Loucy (cell line): ENCODE measurements around the gene CIDEB.

Source experiments
- H2AFZ ChIP-seq: fragments of 200-600 bp; sonication (generic); 2 replicates; pipeline ENCODE4 v1.6.0; 2016; ENCODE audit warnings: antibody characterized with exemption, mild to moderate bottlenecking, low read length, moderate library complexity
- H3F3A ChIP-seq: fragments of 200-600 bp; 2 replicates; pipeline ENCODE4 v1.6.0; 2016; ENCODE audit warnings: antibody characterized with exemption, low read depth, mild to moderate bottlenecking
- H3K27me3 ChIP-seq: fragments of 200-600 bp; sonication (generic); 2 replicates; pipeline ENCODE4 v1.6.1; 2014; ENCODE audit warnings: low read length, mild to moderate bottlenecking; ENCODE audit not compliant: insufficient read depth, poor library complexity, severe bottlenecking
- H3K36me3 ChIP-seq: fragments of 200-600 bp; sonication (generic); 2 replicates; pipeline ENCODE4 v1.6.1; 2016; ENCODE audit warnings: low read length; ENCODE audit not compliant: insufficient read depth
- H3K4me1 ChIP-seq: fragments of 200-600 bp; sonication (generic); 2 replicates; pipeline ENCODE4 v1.5.1; 2014; ENCODE audit warnings: low read length, mild to moderate bottlenecking; ENCODE audit not compliant: insufficient read depth, poor library complexity, severe bottlenecking
- H3K4me2 ChIP-seq: fragments of 200-600 bp; sonication (generic); 2 replicates; pipeline ENCODE4 v1.6.0; 2014; ENCODE audit warnings: antibody characterized with exemption, low read length, low read depth, mild to moderate bottlenecking; ENCODE audit not compliant: poor library complexity, severe bottlenecking
- H3K4me3 ChIP-seq: fragments of 200-600 bp; sonication (generic); 2 replicates; pipeline ENCODE4 v1.5.1; 2014; ENCODE audit warnings: low read length, mild to moderate bottlenecking, mixed read lengths; ENCODE audit not compliant: poor library complexity, severe bottlenecking
- H3K79me2 ChIP-seq: fragments of 200-600 bp; sonication (generic); 2 replicates; pipeline ENCODE4 v1.6.1; 2014; ENCODE audit warnings: low read length; ENCODE audit not compliant: insufficient read depth
- H3K9ac ChIP-seq: fragments of 200-600 bp; sonication (generic); 2 replicates; pipeline ENCODE4 v1.6.0; 2014; ENCODE audit warnings: mild to moderate bottlenecking, low read depth, low read length, moderate library complexity; ENCODE audit not compliant: poor library complexity, severe bottlenecking
- H3K9me2 ChIP-seq: fragments of 200-600 bp; sonication (generic); replicated peaks from 2 replicates; pipeline ENCODE4 v1.6.1; 2016; ENCODE audit warnings: low read depth, low read length, mixed read lengths
- H3K9me3 ChIP-seq: fragments of 200-600 bp; sonication (generic); 2 replicates; pipeline ENCODE4 v1.6.1; 2014; ENCODE audit warnings: mild to moderate bottlenecking, antibody characterized with exemption, low read length, low read depth; ENCODE audit not compliant: insufficient read depth
- H4K20me1 ChIP-seq: fragments of 200-600 bp; sonication (generic); 2 replicates; pipeline ENCODE4 v1.6.0; 2014; ENCODE audit warnings: antibody characterized with exemption, low read length, mild to moderate bottlenecking; ENCODE audit not compliant: insufficient read depth, poor library complexity, severe bottlenecking
- CTCF ChIP-seq: fragments of 200-600 bp; sonication (generic); conservative IDR thresholded peaks from 2 replicates; pipeline ENCODE4 v1.5.1; 2014; ENCODE audit warnings: mild to moderate bottlenecking, antibody characterized with exemption, low read length
- EZH2phosphoT487 ChIP-seq: fragments of 200-600 bp; IDR thresholded peaks from 2 replicates; pipeline ENCODE4 v1.6.1; 2018; ENCODE audit warnings: antibody characterized with exemption, mild to moderate bottlenecking, moderate library complexity, borderline replicate concordance

CIDEB gene

GRCh38 chr14:24310265-24310645 lies 2.5 kb upstream of the CIDEB start:
- no peaks in the 10 kb centered on the region for H3F3A ChIP-seq
- no peak for TF ChIP-seq CTCF
- TF ChIP-seq EZH2phosphoT487, result no peak
- no peaks in the 10 kb centered on the region for H3K9me3 ChIP-seq
- no peak overlapping the region for H3K9ac ChIP-seq
- H3K27me3 ChIP-seq, result no peaks in the 10 kb centered on the region
- no peak overlapping the region for H3K4me3 ChIP-seq
- no peaks in the 10 kb centered on the region for H3K79me2 ChIP-seq
- H2AFZ ChIP-seq, result no peak overlapping the region
- no peaks in the 10 kb centered on the region for H4K20me1 ChIP-seq
- peaks cover 16% of the 10 kb centered on the region; the same call in 1 of the 2 replicates for H3K36me3 ChIP-seq
- no peak overlapping the region for H3K4me2 ChIP-seq
- H3K9me2 ChIP-seq, result no peaks in the 10 kb centered on the region
- H3K4me1 ChIP-seq, result peaks cover 24% of the 10 kb centered on the region

- H3K9me3 ChIP-seq, result no peaks in the 10 kb centered on the region
- no peaks in the 10 kb centered on the region for H3K27me3 ChIP-seq
- H3K4me2 ChIP-seq, result no peak within 1 kb of the TSS
- H4K20me1 ChIP-seq, result no peaks in the 10 kb centered on the region
- H2AFZ ChIP-seq, result no peak within 1 kb of the TSS
- no peaks in the 10 kb centered on the region for H3K79me2 ChIP-seq
- TF ChIP-seq EZH2phosphoT487 (no peak), CTCF (no peak)
- peaks cover 20% of the 10 kb centered on the region; the same call in 1 of the 2 replicates for H3K36me3 ChIP-seq
- no peak within 1 kb of the TSS for H3K4me3 ChIP-seq
- peaks cover 20% of the 10 kb centered on the region for H3K4me1 ChIP-seq
- no peaks in the 10 kb centered on the region for H3K9me2 ChIP-seq
- H3F3A ChIP-seq, result no peaks in the 10 kb centered on the region
- no peak within 1 kb of the TSS for H3K9ac ChIP-seq
Observed at GRCh38 chr14:24309538-24310264, 1.9 kb upstream of the CIDEB start, which contains the start of gene LTB4R2. Gene LTB4R2 (plus strand): TSS chr14:24310140. CDS start chr14:24310665, 525 bp downstream.

GRCh38 chr14:24308342-24309124 lies 756 bp upstream of the CIDEB start:
- peaks cover 8% of the 10 kb centered on the region for H3K4me1 ChIP-seq
- no peak; the same call in 1 of the 2 replicates for TF ChIP-seq CTCF
- TF ChIP-seq EZH2phosphoT487, result no peak
- no peak overlapping the region for H3K4me2 ChIP-seq
- no peaks in the 10 kb centered on the region for H3K9me2 ChIP-seq
- no peaks in the 10 kb centered on the region for H3K79me2 ChIP-seq
- H2AFZ ChIP-seq, result no peak overlapping the region
- H3K9me3 ChIP-seq, result no peaks in the 10 kb centered on the region
- H3K36me3 ChIP-seq, result peaks cover 32% of the 10 kb centered on the region; the same call in 1 of the 2 replicates
- H3K27me3 ChIP-seq, result no peaks in the 10 kb centered on the region
- no peaks in the 10 kb centered on the region for H4K20me1 ChIP-seq
- no peak overlapping the region for H3K4me3 ChIP-seq
- H3F3A ChIP-seq, result no peaks in the 10 kb centered on the region
- H3K9ac ChIP-seq, result no peak overlapping the region
